Measurements from ENCODE around the gene SEPTIN10.

Gene SEPTIN10

DNA sequence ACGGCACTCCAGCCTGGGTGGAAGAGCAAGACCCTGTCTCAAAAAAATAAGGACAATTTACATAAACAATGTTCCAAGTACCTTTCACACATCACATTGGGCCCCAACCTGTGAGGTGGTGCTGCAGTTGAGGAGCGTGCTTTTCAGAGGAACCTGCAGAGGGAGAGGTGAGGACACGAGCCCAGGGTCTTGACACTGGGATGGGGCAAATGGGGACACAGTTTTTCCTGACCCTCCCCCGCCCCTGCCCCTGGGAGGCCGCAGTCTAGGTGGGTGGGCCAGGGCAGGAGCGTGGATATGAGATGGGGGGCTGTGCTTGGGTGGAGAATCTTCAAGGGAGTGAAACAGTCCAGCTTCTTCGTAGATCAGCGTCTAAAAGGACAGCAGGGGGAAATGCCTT lies 112.9 kb downstream of the SEPTIN10 start:
- Histone ChIP-seq H2BK120ac (ENCODE audit: low read depth, low read length) (no peak overlapping the region), H3K4me3 (ENCODE audit: low read length in 2 of 2) (no peak overlapping the region), H3K27me3 (ENCODE audit: control insufficient read depth in 3 of 3, insufficient read depth in 3 of 3, low read depth in 1 of 3, low read length in 3 of 3) (no peaks in the 10 kb centered on the region), H3K9me3 (replicated peaks in 1 of 2; ENCODE audit: control insufficient read depth in 2 of 2, insufficient read depth in 1 of 2, low read depth in 1 of 2, low read length in 2 of 2) (peaks cover 5% of the 10 kb centered on the region in 2 donors), H3K18ac (ENCODE audit: low read length) (no peak overlapping the region), H3K14ac (ENCODE audit: low read length) (no peak overlapping the region), H2BK15ac (ENCODE audit: low read length) (no peak overlapping the region), H2AK5ac (ENCODE audit: low read depth, low read length) (no peak overlapping the region), H2BK12ac (ENCODE audit: low read length) (no peak overlapping the region), H3K4ac (ENCODE audit: low read length) (no peak overlapping the region), H4K91ac (ENCODE audit: low read depth, low read length, poor library complexity) (no peak overlapping the region), H3K27ac (replicated peaks; ENCODE audit: low read length) (no peak overlapping the region), H2AFZ (ENCODE audit: low read length) (no peak overlapping the region), H3K36me3 (replicated peaks in 1 of 2; ENCODE audit: control insufficient read depth in 2 of 2, insufficient read depth in 2 of 2, low read length in 2 of 2) (no peaks in the 10 kb centered on the region), H3K4me1 (ENCODE audit: control insufficient read depth in 2 of 2, insufficient read depth in 1 of 2, low read depth in 1 of 2, low read length in 2 of 2) (peaks cover 0 to 8% of the 10 kb centered on the region in 2 donors), H3K4me2 (ENCODE audit: insufficient read depth, low read length, poor library complexity, severe bottlenecking) (no peak overlapping the region), H2BK5ac (ENCODE audit: low read length) (no peak overlapping the region), H3K79me1 (ENCODE audit: low read depth, low read length) (no peaks in the 10 kb centered on the region), H3K9ac (ENCODE audit: low read depth, low read length, poor library complexity) (no peak overlapping the region), H3K23ac (ENCODE audit: low read depth, low read length, poor library complexity) (no peak overlapping the region), H4K8ac (ENCODE audit: low read depth, low read length) (no peak overlapping the region)
- DNase-seq (ENCODE audit: low spot score) = no peak
- no CpG with 5 or more reads among the region's 8 CpGs for WGBS, 2 donors (ENCODE audit: extremely low coverage in 2 of 2, insufficient read length in 2 of 2, insufficient replicate concordance in 1 of 2)

DNA sequence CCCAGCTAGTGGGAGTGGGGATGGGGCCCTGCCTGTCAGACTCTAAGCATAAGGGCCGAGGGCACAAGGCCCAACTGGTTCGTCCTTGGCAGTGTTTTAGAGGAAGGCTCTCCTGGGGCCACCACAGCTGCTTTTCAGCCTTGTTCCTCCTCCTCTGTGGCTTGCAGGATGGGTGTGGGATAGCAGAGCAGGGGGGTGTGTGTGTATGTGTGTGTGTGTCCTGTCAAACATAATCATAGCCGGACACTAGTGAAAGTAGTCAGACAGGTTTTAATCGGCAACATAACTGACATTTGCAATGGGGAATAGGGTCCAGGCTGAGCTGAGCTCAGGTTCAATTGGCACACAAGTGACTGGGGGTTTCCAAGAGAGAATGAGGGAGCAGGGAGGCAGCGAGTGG lies 114.2 kb downstream of the SEPTIN10 start:
- Histone ChIP-seq H2AK5ac (ENCODE audit: low read depth, low read length) (peak overlapping the region; percentile 31), H3K18ac (ENCODE audit: low read length) (peak overlapping the region; percentile 9), H2BK15ac (ENCODE audit: low read length) (no peak overlapping the region), H3K4me1 (ENCODE audit: control insufficient read depth in 2 of 2, insufficient read depth in 1 of 2, low read depth in 1 of 2, low read length in 2 of 2) (peaks cover 0 to 8% of the 10 kb centered on the region in 2 donors), H3K23ac (ENCODE audit: low read depth, low read length, poor library complexity) (no peak overlapping the region), H3K14ac (ENCODE audit: low read length) (no peak overlapping the region), H3K27ac (replicated peaks; ENCODE audit: low read length) (no peak overlapping the region), H4K91ac (ENCODE audit: low read depth, low read length, poor library complexity) (no peak overlapping the region), H4K8ac (ENCODE audit: low read depth, low read length) (no peak overlapping the region), H3K79me1 (ENCODE audit: low read depth, low read length) (no peaks in the 10 kb centered on the region), H3K9ac (ENCODE audit: low read depth, low read length, poor library complexity) (no peak overlapping the region), H2BK5ac (ENCODE audit: low read length) (no peak overlapping the region), H2BK120ac (ENCODE audit: low read depth, low read length) (no peak overlapping the region), H3K4me3 (ENCODE audit: low read length in 2 of 2) (no peak overlapping the region), H3K36me3 (replicated peaks in 1 of 2; ENCODE audit: control insufficient read depth in 2 of 2, insufficient read depth in 2 of 2, low read length in 2 of 2) (no peaks in the 10 kb centered on the region), H3K27me3 (ENCODE audit: control insufficient read depth in 3 of 3, insufficient read depth in 3 of 3, low read depth in 1 of 3, low read length in 3 of 3) (no peaks in the 10 kb centered on the region), H2BK12ac (ENCODE audit: low read length) (no peak overlapping the region), H3K4me2 (ENCODE audit: insufficient read depth, low read length, poor library complexity, severe bottlenecking) (no peak overlapping the region), H3K4ac (ENCODE audit: low read length) (no peak overlapping the region), H2AFZ (ENCODE audit: low read length) (no peak overlapping the region), H3K9me3 (replicated peaks in 1 of 2; ENCODE audit: control insufficient read depth in 2 of 2, insufficient read depth in 1 of 2, low read depth in 1 of 2, low read length in 2 of 2) (no peaks in the 10 kb centered on the region)
- no peak for DNase-seq (ENCODE audit: low spot score)
- no CpG with 5 or more reads among the region's 5 CpGs for WGBS, 2 donors (ENCODE audit: extremely low coverage in 2 of 2, insufficient read length in 2 of 2, insufficient replicate concordance in 1 of 2)

DNA sequence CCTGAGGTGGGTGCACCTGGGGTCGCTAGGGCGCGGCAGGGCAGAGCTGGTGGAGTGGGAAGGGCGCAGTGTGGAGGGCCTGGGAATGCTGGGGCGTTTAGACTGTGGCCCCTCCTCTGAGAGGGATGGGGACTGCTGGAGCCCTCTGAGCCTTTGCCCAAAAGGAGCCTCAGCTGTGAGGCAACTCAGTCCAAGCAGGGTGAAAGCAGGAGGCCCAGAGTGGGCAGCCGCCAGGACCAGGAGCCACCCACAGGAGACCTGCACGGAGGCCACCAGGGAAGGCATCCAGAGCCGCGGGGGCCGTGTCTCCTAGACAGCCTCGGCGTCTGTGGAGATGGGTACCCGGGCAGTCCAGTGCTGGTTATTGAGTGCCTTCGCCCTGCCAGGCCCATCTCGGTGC lies 114.9 kb downstream of the SEPTIN10 start:
- H3K27ac ChIP-seq (replicated peaks; ENCODE audit: low read length) = no peak overlapping the region
- H2BK120ac ChIP-seq (ENCODE audit: low read depth, low read length) = no peak overlapping the region
- H2AK5ac ChIP-seq (ENCODE audit: low read depth, low read length) = no peak overlapping the region
- H3K9ac ChIP-seq (ENCODE audit: low read depth, low read length, poor library complexity) = no peak overlapping the region
- peaks cover 0 to 8% of the 10 kb centered on the region in 2 donors for H3K4me1 ChIP-seq (ENCODE audit: control insufficient read depth in 2 of 2, insufficient read depth in 1 of 2, low read depth in 1 of 2, low read length in 2 of 2)
- H3K18ac ChIP-seq (ENCODE audit: low read length) = peak overlapping the region; percentile 9
- no peaks in the 10 kb centered on the region for H3K27me3 ChIP-seq (ENCODE audit: control insufficient read depth in 3 of 3, insufficient read depth in 3 of 3, low read depth in 1 of 3, low read length in 3 of 3)
- no peak overlapping the region for H3K14ac ChIP-seq (ENCODE audit: low read length)
- no peak overlapping the region for H3K23ac ChIP-seq (ENCODE audit: low read depth, low read length, poor library complexity)
- no peaks in the 10 kb centered on the region for H3K79me1 ChIP-seq (ENCODE audit: low read depth, low read length)
- no peak for DNase-seq (ENCODE audit: low spot score)
- H2BK15ac ChIP-seq (ENCODE audit: low read length) = no peak overlapping the region
- H4K91ac ChIP-seq (ENCODE audit: low read depth, low read length, poor library complexity) = no peak overlapping the region
- no peak overlapping the region for H2BK12ac ChIP-seq (ENCODE audit: low read length)
- H3K36me3 ChIP-seq (replicated peaks in 1 of 2; ENCODE audit: control insufficient read depth in 2 of 2, insufficient read depth in 2 of 2, low read length in 2 of 2) = no peaks in the 10 kb centered on the region
- H2AFZ ChIP-seq (ENCODE audit: low read length) = no peak overlapping the region
- H3K4ac ChIP-seq (ENCODE audit: low read length) = no peak overlapping the region
- H4K8ac ChIP-seq (ENCODE audit: low read depth, low read length) = no peak overlapping the region
- no peak overlapping the region for H2BK5ac ChIP-seq (ENCODE audit: low read length)
- no peak overlapping the region for H3K4me2 ChIP-seq (ENCODE audit: insufficient read depth, low read length, poor library complexity, severe bottlenecking)
- H3K9me3 ChIP-seq (replicated peaks in 1 of 2; ENCODE audit: control insufficient read depth in 2 of 2, insufficient read depth in 1 of 2, low read depth in 1 of 2, low read length in 2 of 2) = no peaks in the 10 kb centered on the region
- no peak overlapping the region for H3K4me3 ChIP-seq (ENCODE audit: low read length in 2 of 2)
- WGBS, 2 donors (ENCODE audit: extremely low coverage in 2 of 2, insufficient read length in 2 of 2, insufficient replicate concordance in 1 of 2) = no CpG with 5 or more reads among the region's 15 CpGs

DNA sequence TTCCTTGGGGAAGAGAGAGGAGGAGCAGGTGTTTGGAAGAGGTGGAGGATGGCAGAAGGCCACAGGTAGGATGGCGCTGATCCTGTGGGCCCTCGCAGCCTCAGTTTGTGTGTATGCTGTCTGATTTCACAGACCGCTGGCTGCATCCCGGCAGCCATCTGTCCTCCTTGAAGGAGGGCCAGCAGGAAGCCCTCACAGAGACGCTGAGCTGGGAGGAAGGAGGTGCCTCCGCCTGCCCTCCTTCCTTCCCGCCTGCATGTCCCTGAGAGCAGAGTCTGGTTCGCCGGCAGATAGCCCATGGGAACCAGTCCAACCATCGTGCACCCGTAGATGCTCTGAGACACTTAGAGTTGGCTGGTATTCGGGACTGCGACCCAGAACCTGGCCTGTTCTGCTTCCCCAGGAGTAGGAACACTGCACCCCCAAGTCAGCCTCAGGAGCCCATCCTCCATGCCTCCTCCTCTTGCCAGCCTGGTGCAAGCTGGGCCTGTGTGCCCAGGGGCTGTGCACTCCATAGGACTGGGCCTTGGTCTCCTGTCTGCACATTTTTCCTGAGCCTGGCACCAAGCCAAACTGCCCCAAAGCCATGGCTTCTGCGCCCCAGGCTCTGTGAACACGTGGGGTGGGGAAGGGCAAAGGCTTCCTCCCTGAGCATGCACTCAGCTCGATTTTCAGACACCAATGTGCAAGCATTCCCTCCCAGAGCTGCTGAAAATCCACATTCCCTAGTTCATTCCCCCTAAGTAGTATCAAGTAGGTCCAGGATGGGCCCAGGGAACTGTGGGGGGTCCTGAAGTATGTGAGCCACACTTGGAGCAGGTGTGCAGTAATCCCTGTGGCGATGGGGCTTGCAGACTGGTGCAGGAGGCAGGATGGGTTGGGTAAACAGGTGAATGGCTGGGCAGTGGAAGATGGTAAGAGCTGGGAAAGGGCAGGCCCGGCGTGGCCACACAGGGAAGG lies 115.6 kb downstream of the SEPTIN10 start:
- H3K27ac ChIP-seq (replicated peaks; ENCODE audit: low read length) = no peak overlapping the region
- H3K9me3 ChIP-seq (replicated peaks in 1 of 2; ENCODE audit: control insufficient read depth in 2 of 2, insufficient read depth in 1 of 2, low read depth in 1 of 2, low read length in 2 of 2) = no peaks in the 10 kb centered on the region
- peak overlapping the region; percentile 11 for H4K91ac ChIP-seq (ENCODE audit: low read depth, low read length, poor library complexity)
- H2BK15ac ChIP-seq (ENCODE audit: low read length) = no peak overlapping the region
- peak overlapping the region; percentile 21 for H2AK5ac ChIP-seq (ENCODE audit: low read depth, low read length)
- H3K23ac ChIP-seq (ENCODE audit: low read depth, low read length, poor library complexity) = no peak overlapping the region
- no CpG with 5 or more reads among the region's 19 CpGs for WGBS, 2 donors (ENCODE audit: extremely low coverage in 2 of 2, insufficient read length in 2 of 2, insufficient replicate concordance in 1 of 2)
- H3K4me1 ChIP-seq (ENCODE audit: control insufficient read depth in 2 of 2, insufficient read depth in 1 of 2, low read depth in 1 of 2, low read length in 2 of 2) = peaks cover 0 to 5% of the 10 kb centered on the region in 2 donors
- H3K4me2 ChIP-seq (ENCODE audit: insufficient read depth, low read length, poor library complexity, severe bottlenecking) = no peak overlapping the region
- no peak overlapping the region for H3K4ac ChIP-seq (ENCODE audit: low read length)
- H3K27me3 ChIP-seq (ENCODE audit: control insufficient read depth in 3 of 3, insufficient read depth in 3 of 3, low read depth in 1 of 3, low read length in 3 of 3) = no peaks in the 10 kb centered on the region
- H4K8ac ChIP-seq (ENCODE audit: low read depth, low read length) = no peak overlapping the region
- no peak for DNase-seq (ENCODE audit: low spot score)
- H2BK12ac ChIP-seq (ENCODE audit: low read length) = no peak overlapping the region
- no peak overlapping the region for H2BK120ac ChIP-seq (ENCODE audit: low read depth, low read length)
- no peak overlapping the region for H3K4me3 ChIP-seq (ENCODE audit: low read length in 2 of 2)
- peaks cover 4% of the 10 kb centered on the region for H3K79me1 ChIP-seq (ENCODE audit: low read depth, low read length)
- H2BK5ac ChIP-seq (ENCODE audit: low read length) = no peak overlapping the region
- H2AFZ ChIP-seq (ENCODE audit: low read length) = peak overlapping the region; percentile 18
- peak overlapping the region; percentile 62 for H3K18ac ChIP-seq (ENCODE audit: low read length)
- no peak overlapping the region for H3K9ac ChIP-seq (ENCODE audit: low read depth, low read length, poor library complexity)
- H3K36me3 ChIP-seq (replicated peaks in 1 of 2; ENCODE audit: control insufficient read depth in 2 of 2, insufficient read depth in 2 of 2, low read length in 2 of 2) = no peaks in the 10 kb centered on the region
- peak overlapping the region; percentile 73 for H3K14ac ChIP-seq (ENCODE audit: low read length)
